K562 (cell line): ENCODE data around the gene ITPR1. TPM values are rescaled to one million over a fixed set of nuclear protein-coding genes. Genes with fewer than 3 reads are reported as not detected.

Experiments used
- ATAC-seq: fragments of 200-7000 bp; cut with Tn5 transposase; 3 replicates; pipeline ENCODE4 v1.9.1; 2020; ENCODE audit warnings: moderate library complexity
- BruUV-seq: library from RNA; stranded (reverse); fragments of 400-500 nt; replicated peaks from 2 replicates; lab custom pipeline; 2021; lab: Mats Ljungman, UMichigan
- CTCF ChIA-PET: fragments of 300-600 bp; formaldehyde crosslinking; extraction: SDS; loops from one replicate; lab custom pipeline; 2021; ENCODE audit warnings: low intra/inter-chr PET ratio; lab: Yijun Ruan, JAX
- POLR2A ChIA-PET: fragments of 300-600, 350-650 bp; sonication (Branson Sonifier 250); formaldehyde crosslinking; extraction: SDS; loops from one replicate; lab custom pipeline; 2021; ENCODE audit warnings: antibody characterized with exemption, inconsistent platforms; lab: Yijun Ruan, JAX
- DNase-seq, 4 experiments: peaks; one replicate each; pipeline versions ENCODE4 v3.0.0 to v3.0.0-alpha.2; 2011 to 2018; ENCODE audit warnings: low spot score in 3 of 4, mixed read lengths in 3 of 4; ENCODE audit errors: extremely low read depth in 1 of 4
- FAIRE-seq: peaks from 2 replicates; lab custom pipeline; 2011; peaks lifted over from hg19 to GRCh38; lab: Jason Lieb, UNC
- H2AFZ ChIP-seq: 2 replicates; pipeline ENCODE4 v1.6.0; 2011; ENCODE audit warnings: low read depth, low read length, control low read depth, inconsistent platforms
- H3K27ac ChIP-seq: fragments of 200-600 bp; 3 replicates; pipeline ENCODE4 v1.8.0; 2011; ENCODE audit warnings: low read depth, mild to moderate bottlenecking, control low read depth, inconsistent platforms, low read length, moderate library complexity, mixed read lengths; ENCODE audit errors: extremely low read depth
- H3K27me3 ChIP-seq, 2 experiments: fragments of 300-600 bp in 1 of 2; 2 replicates in 1 of 2; 3 replicates in 1 of 2; pipeline versions ENCODE4 v1.6.0 to v1.8.0; 2011; ENCODE audit warnings: inconsistent platforms in 2 of 2, low read length in 2 of 2, mild to moderate bottlenecking in 1 of 2, mixed read lengths in 1 of 2, moderate library complexity in 1 of 2; ENCODE audit not compliant: control insufficient read depth in 2 of 2, insufficient read depth in 2 of 2
- H3K36me3 ChIP-seq: fragments of 300-600 bp; 3 replicates; pipeline ENCODE4 v1.8.0; 2011; ENCODE audit warnings: mild to moderate bottlenecking, low read length, inconsistent platforms; ENCODE audit not compliant: control insufficient read depth, insufficient read depth
- H3K4me1 ChIP-seq, 2 experiments: fragments of 200-600 bp in 1 of 2; replicated peaks in 1 of 2; 2 replicates in 1 of 2; 3 replicates in 1 of 2; pipeline versions ENCODE4 v1.5.1 to v1.8.0; 2011; ENCODE audit warnings: inconsistent platforms in 2 of 2, low read length in 2 of 2, mild to moderate bottlenecking in 1 of 2, mixed read lengths in 1 of 2, moderate library complexity in 1 of 2; ENCODE audit not compliant: control insufficient read depth in 2 of 2, insufficient read depth in 2 of 2
- H3K4me2 ChIP-seq: 2 replicates; pipeline ENCODE4 v1.6.1; 2011; ENCODE audit warnings: low read length, control low read depth, inconsistent platforms, mixed read lengths; ENCODE audit not compliant: insufficient read depth
- H3K4me3 ChIP-seq: fragments of 200-600 bp; sonication (generic), shearing (Covaris generic); 2 replicates; pipeline ENCODE4 v1.5.1; 2016; ENCODE audit warnings: control low read depth, inconsistent platforms
- H3K79me2 ChIP-seq: fragments of 200-600 bp; 3 replicates; pipeline ENCODE4 v1.8.0; 2011; ENCODE audit warnings: low read length, inconsistent platforms; ENCODE audit not compliant: control insufficient read depth, insufficient read depth
- H3K9ac ChIP-seq, 2 experiments: 2 replicates each; pipeline versions ENCODE4 v1.6.0 to v1.6.1; 2011; ENCODE audit warnings: low read depth in 2 of 2, low read length in 2 of 2, control low read depth in 1 of 2, inconsistent platforms in 1 of 2, mild to moderate bottlenecking in 1 of 2, mixed read lengths in 1 of 2; ENCODE audit not compliant: insufficient read depth in 1 of 2
- H3K9me1 ChIP-seq: one replicate; pipeline ENCODE4 v1.6.0; 2011; ENCODE audit warnings: inconsistent platforms, mild to moderate bottlenecking, low read length, moderate library complexity; ENCODE audit not compliant: control insufficient read depth, insufficient read depth
- H3K9me3 ChIP-seq: replicated peaks from 2 replicates; pipeline ENCODE4 v1.5.1; 2011; ENCODE audit warnings: low read depth, low read length, inconsistent platforms; ENCODE audit not compliant: control insufficient read depth, insufficient read depth
- H4K20me1 ChIP-seq: replicated peaks from 2 replicates; pipeline ENCODE4 v1.6.1; 2011; ENCODE audit warnings: low read length, inconsistent platforms, mixed read lengths; ENCODE audit not compliant: control insufficient read depth, insufficient read depth
- CEBPB ChIP-seq: fragments of 450-650 bp; IDR thresholded peaks from 2 replicates; pipeline ENCODE4 v1.6.1; 2016; ENCODE audit warnings: missing genetic modification characterization, missing compliant biosample characterization
- CEBPG ChIP-seq, 3 experiments: fragments of 200-800 bp in 1 of 3; sonication (Bioruptor generic) in 1 of 3; sonication (generic) in 1 of 3; formaldehyde crosslinking in 1 of 3; IDR thresholded peaks in 2 of 3; conservative IDR thresholded peaks in 1 of 3; 2 replicates each; pipeline versions ENCODE4 v1.6.1 to v1.8.0; 2016 to 2022; ENCODE audit warnings: missing compliant biosample characterization in 2 of 3, missing genetic modification characterization in 2 of 3, mild to moderate bottlenecking in 1 of 3, missing genetic modification reagents in 1 of 3
- ESRRB ChIP-seq: fragments of 250-450 bp; sonication (Bioruptor Pico); IDR thresholded peaks from 2 replicates; pipeline ENCODE4 v1.5.0; 2020; ENCODE audit warnings: mild to moderate bottlenecking, moderate library complexity, borderline replicate concordance
- IFI16 ChIP-seq: fragments of 250-450 bp; sonication (Bioruptor Pico); IDR thresholded peaks from 2 replicates; pipeline ENCODE4 v2.1.2; 2022; ENCODE audit warnings: mild to moderate bottlenecking, inconsistent platforms
- NFE2L1 ChIP-seq: fragments of 450-650 bp; IDR thresholded peaks from 2 replicates; pipeline ENCODE4 v1.6.1; 2016; ENCODE audit warnings: missing genetic modification characterization, low read depth, mild to moderate bottlenecking, missing compliant biosample characterization, moderate library complexity, borderline replicate concordance
- SIRT6 ChIP-seq: IDR thresholded peaks from one replicate; pipeline ENCODE4 v1.6.1; 2012; ENCODE audit warnings: low read depth, mild to moderate bottlenecking, control low read depth, inconsistent platforms, low read length, moderate library complexity
- WGBS: fragments of 100-300 bp; shearing (Covaris generic); methylation state at CpG from one replicate; pipeline ENCODE4 v1.1.6; 2016; ENCODE audit warnings: low coverage, mixed read lengths; ENCODE audit not compliant: insufficient coverage; ENCODE audit errors: missing lambda C conversion rate; 5-methylcytosine and 5-hydroxymethylcytosine counted together
- in situ Hi-C: fragments of 300-500 bp; cut with MboI; formaldehyde crosslinking; loops from 4 replicates; pipeline ENCODE4 v1.15.0; 2018; ENCODE audit warnings: inconsistent platforms, mixed read lengths
- intact Hi-C: fragments of 100-400 bp; cut with micrococcal nuclease; formaldehyde crosslinking; loops from 2 replicates; pipeline ENCODE4 v1.14.2; 2022
- polyA plus RNA-seq, 8 experiments: library from polyadenylated mRNA; depleted of rRNA in 4 of 8; stranded (reverse) in 5 of 8; unstranded in 3 of 8; fragments of >200 nt; fragmentation: Nextera tagmentation in 2 of 8; fragmentation: Illumina TruSeq in 1 of 8; extraction: Ambion mirVana in 2 of 8; extraction: Trizol in 1 of 8; gene quantifications; 2 replicates each; pipeline versions ENCODE4 v1.2.1 to v1.2.3, GENCODE V29; 2011 to 2014; ENCODE audit warnings: inconsistent platforms in 1 of 8, missing spikeins in 1 of 8
- total RNA-seq, 7 experiments: library from RNA; depleted of rRNA in 6 of 7; stranded (reverse); fragments of >200 nt in 6 of 7; fragmentation: Illumina TruSeq in 2 of 7; extraction: Trizol in 2 of 7; gene quantifications; 2 replicates each; pipeline versions ENCODE4 v1.2.1 to v1.2.3, GENCODE V29; 2011 to 2021; ENCODE audit warnings: low replicate concordance in 1 of 7

Gene ITPR1
- total and polyA plus RNA-seq, 9 of the 15 experiments (the other 6 are each of a cell fraction or from before 2014, with no cell fraction given), result 22.4 to 40.0 (median 27.4) TPM

GRCh38 chr3:4614070-4614469 is 120.9 kb downstream of the ITPR1 start:
- Histone ChIP-seq H3K27me3 (peaks cover 0 to 6% of the 10 kb centered on the region in 2 experiments; a peak in 1 of 5 replicates), H3K27ac (no peak overlapping the region), H2AFZ (no peak overlapping the region), H3K36me3 (no peaks in the 10 kb centered on the region), H3K4me2 (no peak overlapping the region), H3K79me2 (no peaks in the 10 kb centered on the region), H3K9me1 (no peaks in the 10 kb centered on the region), H3K9ac (no peak overlapping the region), H3K4me3 (no peak overlapping the region), H3K9me3 (no peaks in the 10 kb centered on the region), H3K4me1 (no peaks in the 10 kb centered on the region; a peak in 1 of 5 replicates), H4K20me1 (no peaks in the 10 kb centered on the region)
- 30% methylated on average over 5 of the region's 5 CpGs for WGBS
- ATAC-seq (no peak; the same call in 2 of the 3 replicates), FAIRE-seq (peak; percentile 11), DNase-seq (no peak)
- BruUV-seq, result no TSS peak
- no peak for TF ChIP-seq NFE2L1
- no peak for TF ChIP-seq CEBPG (CRISPR knock-in tag; IDR thresholded peaks at IDR 0.05)
- TF ChIP-seq CEBPG (tag; conservative IDR thresholded peaks at IDR 0.05 in 1 of 2, IDR thresholded peaks at IDR 0.05 in 1 of 2), result peak; percentile 46 to 67; a peak in 2 of 4 replicates
- TF ChIP-seq ESRRB (CRISPR knock-in tag), result no peak
- TF ChIP-seq CEBPB (tag), result peak; percentile 92
- no peak for TF ChIP-seq SIRT6
- TF ChIP-seq IFI16, result no peak
- ChIA-PET POLR2A (interaction anchor here (1.0 to 1.5 kb wide), 3 partner anchors 9 to 263 kb away, joined by 3 to 6 read pairs (median 4); no protein-coding TSS in a partner anchor), CTCF (no interaction called here)
- in situ Hi-C loops (no loop called here), intact Hi-C loops (no loop called here)
